Neural crest cell (in vitro differentiated cells): ENCODE results near the gene MED16. TPM values are rescaled to one million over a fixed set of nuclear protein-coding genes. Genes with fewer than 3 reads are reported as not detected.

Experiments used
- DNase-seq: peaks from one replicate; pipeline ENCODE4 v3.0.0; 2021; ENCODE audit warnings: low read depth, mixed read lengths, low spot score
- H3K27ac Mint-ChIP-seq: one replicate; pipeline ENCODE4 v1.8.0; 2021; ENCODE audit warnings: mild to moderate bottlenecking, mixed read lengths; ENCODE audit not compliant: unreplicated experiment
- H3K27me3 Mint-ChIP-seq: 2 replicates; pipeline ENCODE4 v1.8.0; 2021; ENCODE audit warnings: low read depth, mild to moderate bottlenecking, mixed read lengths
- H3K36me3 Mint-ChIP-seq: 2 replicates; pipeline ENCODE4 v1.8.0; 2021; ENCODE audit warnings: low read depth, mild to moderate bottlenecking, mixed read lengths
- H3K4me1 Mint-ChIP-seq: 2 replicates; pipeline ENCODE4 v1.8.0; 2021; ENCODE audit warnings: mixed read lengths
- H3K4me3 Mint-ChIP-seq: one replicate; pipeline ENCODE4 v1.8.0; 2021; ENCODE audit warnings: mild to moderate bottlenecking, mixed read lengths
- H3K9me3 Mint-ChIP-seq: 2 replicates; pipeline ENCODE4 v1.8.0; 2021; ENCODE audit warnings: mixed read lengths
- total RNA-seq: library from RNA; stranded (reverse); gene quantifications from 2 replicates; pipeline ENCODE4 v1.2.1, GENCODE V29; 2021
- TF ChIP-seq, protein P1 (sequence below): fragments of 200-600 bp; sonication (generic); conservative IDR thresholded peaks from 2 replicates; pipeline ENCODE4 v1.5.0; 2021; ENCODE audit warnings: antibody characterized with exemption, mild to moderate bottlenecking

The MED16 gene
- total RNA-seq, 1 donor from 2014 or later: 77.7 TPM

DNA sequence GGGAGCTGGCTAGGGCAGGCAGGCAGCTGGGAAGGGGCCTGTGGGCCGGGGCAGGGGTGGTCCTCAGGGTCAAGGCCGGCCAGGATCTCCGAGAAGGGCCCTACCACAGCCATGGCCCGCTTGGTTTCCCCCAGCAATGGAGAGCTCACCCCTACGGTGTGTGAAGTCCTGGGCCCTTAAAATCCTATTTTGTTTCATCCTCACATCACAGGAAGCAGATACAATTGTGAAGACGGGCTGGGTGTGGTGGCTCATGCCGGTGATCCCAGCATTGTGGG, 9.0 kb upstream of the MED16 start:
- TF ChIP-seq, protein P1, sequence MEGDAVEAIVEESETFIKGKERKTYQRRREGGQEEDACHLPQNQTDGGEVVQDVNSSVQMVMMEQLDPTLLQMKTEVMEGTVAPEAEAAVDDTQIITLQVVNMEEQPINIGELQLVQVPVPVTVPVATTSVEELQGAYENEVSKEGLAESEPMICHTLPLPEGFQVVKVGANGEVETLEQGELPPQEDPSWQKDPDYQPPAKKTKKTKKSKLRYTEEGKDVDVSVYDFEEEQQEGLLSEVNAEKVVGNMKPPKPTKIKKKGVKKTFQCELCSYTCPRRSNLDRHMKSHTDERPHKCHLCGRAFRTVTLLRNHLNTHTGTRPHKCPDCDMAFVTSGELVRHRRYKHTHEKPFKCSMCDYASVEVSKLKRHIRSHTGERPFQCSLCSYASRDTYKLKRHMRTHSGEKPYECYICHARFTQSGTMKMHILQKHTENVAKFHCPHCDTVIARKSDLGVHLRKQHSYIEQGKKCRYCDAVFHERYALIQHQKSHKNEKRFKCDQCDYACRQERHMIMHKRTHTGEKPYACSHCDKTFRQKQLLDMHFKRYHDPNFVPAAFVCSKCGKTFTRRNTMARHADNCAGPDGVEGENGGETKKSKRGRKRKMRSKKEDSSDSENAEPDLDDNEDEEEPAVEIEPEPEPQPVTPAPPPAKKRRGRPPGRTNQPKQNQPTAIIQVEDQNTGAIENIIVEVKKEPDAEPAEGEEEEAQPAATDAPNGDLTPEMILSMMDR: no peak
- DNase-seq: no peak
- Mint-ChIP-seq H3K27ac (no peak overlapping the region), H3K4me3 (no peak overlapping the region), H3K9me3 (no peaks in the 10 kb centered on the region), H3K36me3 (no peaks in the 10 kb centered on the region), H3K4me1 (no peaks in the 10 kb centered on the region), H3K27me3 (no peaks in the 10 kb centered on the region)

DNA sequence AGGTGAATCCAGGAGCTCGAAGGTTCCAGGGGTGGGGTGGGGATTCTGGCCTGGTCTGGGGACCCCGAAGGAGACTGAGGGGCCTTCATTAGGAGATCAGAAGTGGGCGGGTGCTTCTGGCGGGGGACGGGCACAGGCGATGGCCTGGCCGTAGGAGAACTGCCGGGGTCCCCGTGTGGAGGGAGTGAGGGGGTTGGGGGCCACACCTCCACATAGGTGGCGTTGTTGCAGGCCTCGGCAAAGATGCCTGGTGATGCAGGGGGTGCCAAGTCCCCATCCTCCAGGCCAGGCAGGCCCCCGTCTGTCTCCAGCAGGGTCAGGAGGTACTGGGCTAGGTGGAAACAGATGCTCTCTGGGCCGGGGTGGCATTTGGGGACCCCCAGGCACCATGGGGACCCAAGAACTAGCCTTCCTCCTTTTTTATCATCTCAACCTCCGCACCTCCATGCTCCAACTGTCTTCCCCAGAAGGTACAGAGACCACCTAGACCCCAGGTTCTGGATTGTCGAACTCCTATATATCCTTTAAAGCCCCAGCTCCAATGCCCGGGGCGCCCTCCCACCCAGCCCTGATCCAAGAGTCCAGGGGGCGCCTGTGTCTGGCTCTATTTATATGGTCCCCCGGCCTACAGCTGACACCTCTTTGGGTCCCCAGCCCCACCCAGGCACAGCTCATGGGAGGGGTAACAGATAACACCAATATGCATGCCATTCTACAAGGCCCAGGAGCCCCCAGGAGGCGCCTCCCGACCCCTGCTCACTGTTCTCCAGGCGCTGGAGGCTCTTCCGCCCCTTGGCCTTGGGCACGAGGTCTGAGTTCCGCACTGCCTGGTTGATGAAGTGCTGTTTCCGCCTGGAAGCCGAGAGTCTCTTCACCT, 8.5 kb upstream of the MED16 start:
- Mint-ChIP-seq H3K9me3 (no peaks in the 10 kb centered on the region), H3K4me1 (no peaks in the 10 kb centered on the region), H3K27ac (no peak overlapping the region), H3K36me3 (no peaks in the 10 kb centered on the region), H3K4me3 (no peak overlapping the region), H3K27me3 (no peaks in the 10 kb centered on the region)
- no peak for DNase-seq
- TF ChIP-seq, protein P1: no peak

DNA sequence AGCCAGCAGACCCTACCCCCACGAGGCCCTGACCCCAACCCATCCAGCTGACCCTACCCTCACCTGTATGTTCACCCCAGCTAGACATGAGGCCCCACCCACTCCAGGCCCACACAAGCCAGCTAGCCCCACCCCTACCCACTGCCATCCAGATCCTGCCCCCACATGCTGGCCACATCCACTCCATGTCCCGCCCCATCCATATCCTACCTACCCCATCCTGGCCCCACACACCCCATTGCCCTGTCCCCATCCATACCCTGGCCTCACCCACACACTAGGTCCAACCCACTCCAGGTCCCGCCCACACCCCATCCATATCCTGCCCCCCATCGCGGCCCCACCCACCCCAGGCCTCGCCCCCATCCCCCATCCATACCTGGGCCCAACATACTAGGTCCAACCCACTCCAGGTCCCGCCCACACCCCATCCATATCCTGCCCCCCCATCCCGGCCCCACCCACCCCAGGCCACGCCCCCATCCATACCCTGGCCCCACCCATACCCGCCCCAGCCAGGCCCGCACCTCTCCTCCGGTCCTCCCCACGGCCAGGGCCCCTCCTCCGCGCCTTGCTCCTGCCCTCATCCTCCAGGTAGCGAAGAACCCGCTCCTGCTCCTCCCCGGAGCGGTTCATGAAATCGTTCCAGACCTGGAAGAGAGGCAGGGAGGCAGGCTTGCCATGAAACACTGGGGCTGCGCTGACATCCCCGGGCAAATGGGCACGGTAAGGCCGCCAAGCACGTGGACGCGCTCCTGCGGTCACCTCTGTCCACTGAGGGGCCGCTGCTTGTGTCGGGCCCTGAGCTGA, 7.5 kb upstream of the MED16 start:
- Mint-ChIP-seq H3K4me1 (no peaks in the 10 kb centered on the region), H3K27ac (no peak overlapping the region), H3K4me3 (no peak overlapping the region), H3K27me3 (no peaks in the 10 kb centered on the region), H3K36me3 (no peaks in the 10 kb centered on the region), H3K9me3 (no peaks in the 10 kb centered on the region)
- no peak for DNase-seq
- TF ChIP-seq, protein P1: no peak

DNA sequence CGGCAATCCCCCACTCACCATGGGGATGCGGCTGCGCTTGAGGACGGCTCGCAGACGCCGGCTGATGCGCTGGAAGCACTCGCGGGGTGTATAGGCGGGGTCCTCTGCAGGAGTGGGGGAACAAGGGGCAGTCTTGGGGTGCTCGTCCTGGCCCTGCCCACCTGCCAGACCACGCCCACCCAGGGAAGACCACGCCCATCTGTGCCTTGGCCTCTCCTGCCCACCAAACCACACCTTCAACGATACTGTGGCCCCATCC, 7.0 kb upstream of the MED16 start:
- Mint-ChIP-seq H3K27ac (no peak overlapping the region), H3K27me3 (no peaks in the 10 kb centered on the region), H3K4me3 (no peak overlapping the region), H3K4me1 (no peaks in the 10 kb centered on the region), H3K36me3 (no peaks in the 10 kb centered on the region), H3K9me3 (no peaks in the 10 kb centered on the region)
- DNase-seq: no peak
- TF ChIP-seq, protein P1: no peak

DNA sequence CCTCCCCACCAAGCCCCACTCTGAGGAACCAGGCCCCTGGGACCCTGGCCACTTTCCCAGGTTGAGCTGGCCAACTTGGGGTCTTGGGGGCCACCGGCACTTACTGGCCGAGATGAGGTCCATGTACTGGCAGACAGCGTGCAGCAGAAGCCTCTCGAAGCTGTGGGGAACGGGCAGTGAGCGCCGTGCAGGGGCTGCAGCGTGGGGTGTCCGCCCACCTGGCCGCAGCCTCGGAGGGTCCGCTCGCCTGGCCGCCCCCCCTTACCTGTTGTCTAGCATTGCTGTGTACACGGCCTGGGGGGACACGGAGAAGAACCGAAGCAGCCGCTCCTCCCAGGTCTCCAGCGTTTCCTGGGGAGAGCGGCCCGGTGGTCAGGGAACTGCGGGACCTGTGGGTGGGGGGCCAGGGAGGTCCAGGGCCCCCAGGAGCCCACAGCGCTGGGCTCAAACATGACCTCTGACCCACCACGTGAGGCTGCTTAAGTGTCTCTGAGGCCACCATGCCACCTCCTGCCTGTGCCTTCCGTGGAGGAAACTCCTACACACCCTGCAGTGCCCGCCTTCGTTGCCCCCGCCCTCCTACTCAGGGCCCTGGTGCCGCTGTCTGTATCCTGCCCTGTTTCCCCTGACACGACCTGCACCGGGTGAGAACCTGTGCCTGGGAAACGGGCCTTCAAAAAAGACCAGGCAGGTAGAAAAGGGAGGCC, 6.5 kb upstream of the MED16 start:
- no peaks in the 10 kb centered on the region for H3K9me3 Mint-ChIP-seq
- no peaks in the 10 kb centered on the region for H3K4me1 Mint-ChIP-seq
- no peaks in the 10 kb centered on the region for H3K27me3 Mint-ChIP-seq
- H3K36me3 Mint-ChIP-seq: no peaks in the 10 kb centered on the region
- DNase-seq: no peak
- H3K27ac Mint-ChIP-seq: no peak overlapping the region
- H3K4me3 Mint-ChIP-seq: no peak overlapping the region
- TF ChIP-seq, protein P1: no peak
